ENCODE measurements around the gene ZNF277. TPM values are rescaled to one million over a fixed set of nuclear protein-coding genes. Genes with fewer than 3 reads are reported as not detected.
A peak's percentile ranks its signal among the peaks of the same experiment; 100 is the strongest.

Gene ZNF277
- polyA plus RNA-seq, 4 donors, result 26.2 to 42.8 (median 36.9) TPM

DNA sequence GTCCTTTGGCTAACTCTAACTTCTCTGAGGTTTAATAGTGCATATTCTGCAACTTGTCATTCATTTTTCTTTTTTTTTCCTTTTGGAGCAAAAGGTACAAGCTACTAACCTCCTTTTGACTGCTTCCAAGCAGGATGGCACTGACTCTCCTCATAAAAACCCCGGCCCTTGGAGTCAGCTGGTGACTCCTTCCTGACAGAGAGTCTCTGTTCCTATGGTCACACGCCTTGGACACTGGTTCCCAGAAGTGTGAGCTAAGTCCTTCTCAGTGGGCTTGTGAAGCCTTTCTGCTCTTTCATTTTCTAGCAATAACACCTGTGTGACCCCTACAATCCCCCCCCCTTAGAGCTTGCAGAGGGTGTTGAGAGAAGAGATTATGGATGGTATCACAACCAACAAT is 22.0 kb upstream of the ZNF277 start:
- no peak for DNase-seq (ENCODE audit: low read depth in 4 of 4, low spot score in 3 of 4)

- DNase-seq (ENCODE audit: low read depth in 4 of 4, low spot score in 3 of 4), result no peak
Observed at GRCh38 chr7:112185005-112185834, 21.3 kb upstream of the ZNF277 start.

GRCh38 chr7:112186300-112186699 is 20.2 kb upstream of the ZNF277 start:
- no peak for DNase-seq (ENCODE audit: low read depth in 4 of 4, low spot score in 3 of 4)

DNA sequence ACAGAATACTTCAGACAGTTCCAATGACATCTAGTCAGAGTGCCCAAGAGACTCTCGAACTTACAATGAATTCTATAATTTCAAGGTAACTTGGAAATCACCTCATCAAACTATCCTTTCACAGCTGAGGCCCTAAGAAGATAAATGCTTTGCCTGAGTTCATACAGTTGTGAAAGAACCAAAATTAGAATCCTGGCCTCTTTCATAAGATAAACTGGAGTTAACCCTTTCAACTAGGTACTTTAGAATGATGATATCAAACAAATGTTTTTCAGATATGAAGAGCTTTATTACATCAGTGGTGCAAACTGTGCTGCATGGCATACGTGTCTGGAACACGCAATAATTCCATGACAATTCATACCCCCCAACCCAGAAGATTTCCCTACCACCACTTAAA is 18.2 kb upstream of the ZNF277 start:
- DNase-seq (ENCODE audit: low read depth in 4 of 4, low spot score in 3 of 4), result no peak

DNA sequence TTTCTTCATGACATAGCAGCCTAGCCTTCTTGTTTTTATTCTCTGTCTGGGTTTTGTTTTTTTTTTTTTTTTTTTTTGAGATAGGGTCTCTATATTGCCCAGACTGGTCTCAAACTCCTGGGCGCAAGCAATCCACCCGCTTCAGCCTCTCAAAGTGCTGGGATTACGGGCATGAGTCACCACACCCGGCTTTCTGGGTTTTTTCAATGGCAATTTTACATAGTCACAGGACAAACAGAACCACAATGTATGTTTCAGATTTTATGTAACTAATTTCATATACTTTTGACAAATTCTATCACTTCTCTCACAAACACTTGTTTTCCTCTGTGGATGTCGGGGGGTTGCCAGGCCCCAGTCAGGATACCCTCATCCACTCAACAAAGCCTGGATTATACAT is 16.8 kb upstream of the ZNF277 start:
- no peak for DNase-seq (ENCODE audit: low read depth in 4 of 4, low spot score in 3 of 4)

DNA sequence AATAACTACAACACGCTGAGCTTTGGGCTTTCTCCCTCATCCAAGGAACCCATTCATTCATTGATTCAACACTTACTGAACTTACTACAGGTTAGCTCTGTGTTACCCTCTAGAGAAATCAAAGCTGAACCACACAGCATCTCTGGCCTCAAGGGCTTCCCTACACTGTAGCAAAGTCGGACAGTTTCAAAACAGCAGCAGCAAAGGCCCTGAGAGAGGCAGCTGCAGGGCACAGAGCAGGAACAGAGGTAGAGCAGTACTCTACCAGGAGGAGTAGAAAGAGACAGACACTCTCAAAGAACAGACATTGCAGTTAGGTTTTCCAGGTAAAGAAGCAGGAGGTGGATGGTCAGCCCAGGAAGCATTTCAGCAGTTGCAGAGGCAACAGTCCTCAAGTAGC is 16.4 kb upstream of the ZNF277 start:
- no peak for DNase-seq (ENCODE audit: low read depth in 4 of 4, low spot score in 3 of 4)

DNA sequence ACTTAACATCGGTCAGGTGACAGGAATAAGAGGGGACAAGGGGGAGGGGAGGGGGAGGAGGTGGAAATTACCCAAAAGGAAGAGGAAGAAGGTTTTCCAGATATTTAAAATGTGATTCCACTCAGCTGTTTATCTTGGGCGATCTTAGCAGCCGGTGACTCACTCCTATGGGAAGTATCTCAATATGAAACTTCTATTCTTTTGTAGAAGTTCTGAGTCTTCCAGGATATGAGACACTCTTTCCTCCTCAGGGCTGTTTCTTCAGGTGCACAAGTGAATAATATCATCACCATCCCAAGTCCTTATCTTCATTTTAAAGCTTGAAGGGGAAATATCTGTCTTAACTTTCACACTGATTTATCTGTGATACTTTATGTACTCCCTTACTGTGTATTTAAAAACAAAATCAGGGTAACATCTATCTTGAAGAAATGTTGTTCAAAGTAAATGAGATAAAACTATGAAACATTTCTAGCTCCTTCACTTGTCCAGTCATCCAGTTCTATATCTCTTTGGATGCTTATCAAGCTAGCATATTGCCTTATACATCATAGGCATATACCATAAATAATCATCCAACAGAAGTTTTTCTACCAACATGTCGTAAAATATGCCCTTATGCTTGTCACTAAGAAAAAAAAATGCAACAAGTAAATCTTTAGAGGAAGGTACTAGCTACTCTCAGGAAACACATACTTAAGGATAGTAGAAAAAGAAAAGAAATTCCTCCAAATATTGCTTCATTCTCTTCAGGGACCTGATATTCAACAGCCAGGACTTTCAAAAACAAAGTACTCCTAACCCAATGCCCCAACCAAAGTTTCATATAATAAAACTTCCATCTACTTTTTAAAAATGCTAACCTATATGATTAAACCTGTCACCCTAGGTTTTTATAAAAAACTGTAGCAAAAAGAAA is 14.0 kb upstream of the ZNF277 start:
- DNase-seq (ENCODE audit: low read depth in 4 of 4, low spot score in 3 of 4), result no peak

- DNase-seq (ENCODE audit: low read depth in 4 of 4, low spot score in 3 of 4), result no peak
Observed at GRCh38 chr7:112193915-112194502, 12.5 kb upstream of the ZNF277 start.

GRCh38 chr7:112195717-112196116 is 10.8 kb upstream of the ZNF277 start:
- DNase-seq (ENCODE audit: low read depth in 4 of 4, low spot score in 3 of 4), result no peak

DNA sequence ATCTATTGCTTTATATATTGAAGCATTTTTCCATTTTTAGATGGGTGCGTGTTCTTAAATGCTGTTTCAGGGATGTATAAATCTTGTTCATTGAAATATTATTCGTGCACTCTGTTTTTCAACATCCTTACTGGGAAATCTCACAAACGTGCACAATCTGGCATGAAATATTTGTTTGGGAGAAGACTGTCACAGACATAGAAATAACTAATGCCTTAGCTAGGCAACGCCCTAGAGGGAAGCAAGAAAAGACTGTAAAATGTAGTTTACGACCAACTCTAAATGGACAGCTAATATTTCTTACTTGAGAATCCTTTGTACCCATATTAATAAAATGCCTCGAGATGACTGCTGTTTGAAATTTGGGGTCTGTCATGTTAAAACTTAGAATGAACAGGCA is 9.2 kb upstream of the ZNF277 start:
- DNase-seq (ENCODE audit: low read depth in 4 of 4, low spot score in 3 of 4), result no peak

DNA sequence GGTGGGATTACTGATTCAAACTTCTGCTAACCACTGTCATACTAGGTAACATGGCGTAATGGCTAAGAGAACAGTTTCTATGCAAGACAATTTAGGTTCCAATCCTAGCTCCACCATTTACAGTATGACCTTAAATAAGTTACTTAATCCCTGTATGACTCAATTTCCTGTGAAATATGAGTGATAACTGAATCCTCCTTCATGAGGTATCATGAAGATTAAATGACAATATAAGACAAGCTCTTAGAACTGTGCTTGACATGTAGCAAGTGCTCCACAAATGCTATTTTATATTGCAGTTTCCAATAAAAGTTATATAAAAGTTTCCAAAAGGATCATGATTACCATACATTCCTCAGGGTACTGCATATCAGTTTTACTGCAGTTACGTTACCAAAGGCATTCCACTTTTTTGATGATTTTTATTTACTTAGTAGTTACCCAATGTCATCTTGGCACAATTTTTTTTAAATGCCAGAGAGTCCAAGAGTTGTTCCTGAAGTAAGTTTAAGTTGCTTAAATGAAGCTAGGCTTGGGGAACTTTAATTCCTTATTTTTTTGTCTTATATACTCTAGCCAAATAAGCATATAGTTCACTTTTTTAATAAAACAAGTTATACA is 7.3 kb upstream of the ZNF277 start:
- no peak for DNase-seq (ENCODE audit: low read depth in 4 of 4, low spot score in 3 of 4)

DNA sequence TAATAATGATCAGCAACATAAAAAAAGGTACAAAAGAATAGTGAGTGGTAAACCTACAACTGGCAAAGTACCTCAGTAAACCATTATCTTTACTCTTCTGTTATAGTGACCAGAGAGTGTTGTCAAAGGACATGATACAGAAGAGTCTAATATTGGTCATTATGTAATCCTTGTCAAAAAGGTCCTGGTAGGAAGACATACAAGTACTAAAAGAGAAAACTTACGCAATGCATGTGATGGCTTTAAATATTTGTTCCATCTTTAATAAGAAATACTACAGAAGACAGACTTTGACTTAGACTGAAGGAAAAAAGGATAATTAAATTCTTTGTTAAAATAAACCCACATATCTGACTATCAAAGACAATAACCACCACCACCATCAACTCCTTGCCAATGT is 6.8 kb upstream of the ZNF277 start:
- no peak for DNase-seq (ENCODE audit: low read depth in 4 of 4, low spot score in 3 of 4)

DNA sequence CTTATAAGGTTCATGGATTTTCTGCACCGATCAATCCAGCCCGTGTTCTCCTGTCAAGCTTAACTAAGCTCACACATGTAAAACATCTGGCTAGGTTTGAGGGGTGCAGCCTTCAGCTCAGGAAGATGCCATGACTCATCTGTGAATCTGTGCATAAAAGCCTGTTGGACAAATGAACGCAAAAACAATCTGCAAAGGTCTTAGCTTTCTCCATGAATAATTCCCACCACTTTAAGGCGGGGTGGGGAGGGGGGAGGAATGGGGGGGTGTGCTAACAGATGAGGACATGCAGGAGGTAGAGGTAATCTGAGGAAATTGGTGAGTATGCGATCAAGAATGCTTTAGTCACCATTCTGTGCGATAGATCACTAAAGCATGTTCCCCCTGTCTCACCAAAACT is 5.1 kb upstream of the ZNF277 start:
- DNase-seq (ENCODE audit: low read depth in 4 of 4, low spot score in 3 of 4), result no peak

DNA sequence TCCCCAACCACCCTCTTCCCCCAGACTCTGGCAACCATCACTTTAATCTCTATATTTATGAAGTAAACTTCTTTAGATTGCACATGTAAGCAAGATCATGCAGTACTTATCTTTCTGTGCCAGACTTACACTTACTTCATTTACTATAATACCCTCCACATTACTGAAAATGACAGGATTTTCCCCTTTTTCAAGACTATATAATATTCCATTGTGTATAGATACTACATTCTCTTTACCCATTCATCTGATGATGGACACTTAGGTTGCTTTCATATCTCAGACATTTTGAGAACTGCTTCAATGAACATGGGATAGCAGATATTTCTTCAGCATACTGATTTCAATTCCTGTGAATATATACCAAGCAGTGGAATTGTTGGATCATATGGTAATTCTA is 4.7 kb upstream of the ZNF277 start:
- DNase-seq (ENCODE audit: low read depth in 4 of 4, low spot score in 3 of 4), result no peak

DNA sequence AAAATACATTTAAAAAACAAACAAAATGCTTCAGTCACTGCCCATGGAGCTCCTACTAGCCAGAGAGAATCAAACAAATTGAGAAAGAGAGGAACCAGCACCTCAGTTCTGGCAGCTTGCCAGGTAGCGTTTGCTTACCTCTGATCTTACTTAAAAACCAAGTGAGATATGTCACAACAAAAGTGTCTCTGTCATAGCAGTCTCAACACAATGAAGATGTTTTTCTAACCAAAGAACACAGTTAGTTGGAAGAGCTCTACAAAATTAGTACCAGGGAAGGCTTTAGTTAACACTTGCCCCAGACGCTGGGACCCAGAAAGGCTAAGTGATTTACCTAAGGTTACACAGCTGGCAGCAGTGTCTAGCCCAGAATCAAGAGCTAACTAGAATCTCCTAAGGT is 3.7 kb upstream of the ZNF277 start:
- no peak for DNase-seq (ENCODE audit: low read depth in 4 of 4, low spot score in 3 of 4)

- no peak for DNase-seq (ENCODE audit: low read depth in 4 of 4, low spot score in 3 of 4)
Observed at GRCh38 chr7:112203365-112203739, 3.1 kb upstream of the ZNF277 start.

DNA sequence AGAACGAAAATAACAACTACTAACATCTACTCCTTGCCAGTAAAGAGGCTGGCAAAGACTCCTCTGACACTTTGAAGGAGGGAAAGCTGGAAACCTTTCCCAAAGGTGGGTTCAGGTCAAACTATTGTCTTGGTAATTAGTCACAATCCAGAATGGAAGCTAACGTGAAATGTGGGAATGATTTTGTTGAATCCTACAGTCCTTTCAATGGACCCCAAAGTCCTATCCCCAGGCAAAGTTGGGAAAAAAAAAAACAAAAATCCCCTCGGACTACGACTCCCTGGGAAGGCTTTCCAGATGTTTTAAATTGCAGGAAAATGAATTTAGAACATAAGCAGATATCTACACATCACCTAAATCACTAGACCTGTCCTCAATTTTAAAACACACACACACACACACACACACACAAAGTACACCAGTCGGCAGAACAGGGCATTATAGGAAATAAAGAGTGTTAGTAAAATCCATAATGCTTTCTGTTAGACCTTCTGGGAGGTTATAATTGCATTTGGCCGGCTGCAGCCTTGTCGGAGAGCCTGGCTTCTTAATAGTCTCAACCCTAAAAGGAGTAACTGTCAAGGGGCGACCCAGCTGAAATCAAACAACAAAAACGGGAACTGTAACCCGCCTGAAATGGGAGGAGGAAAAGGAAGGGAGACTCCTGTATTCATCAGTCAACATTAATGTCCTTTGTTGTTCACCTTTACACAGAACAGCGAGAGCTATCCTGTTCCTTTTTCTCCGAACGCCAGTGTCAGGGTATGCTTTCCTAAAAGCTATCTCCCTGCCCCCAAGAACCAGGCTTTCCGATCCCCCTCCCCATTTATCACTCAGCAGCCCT is 1.8 kb upstream of the ZNF277 start:
- no peak for DNase-seq (ENCODE audit: low read depth in 4 of 4, low spot score in 3 of 4)

DNA sequence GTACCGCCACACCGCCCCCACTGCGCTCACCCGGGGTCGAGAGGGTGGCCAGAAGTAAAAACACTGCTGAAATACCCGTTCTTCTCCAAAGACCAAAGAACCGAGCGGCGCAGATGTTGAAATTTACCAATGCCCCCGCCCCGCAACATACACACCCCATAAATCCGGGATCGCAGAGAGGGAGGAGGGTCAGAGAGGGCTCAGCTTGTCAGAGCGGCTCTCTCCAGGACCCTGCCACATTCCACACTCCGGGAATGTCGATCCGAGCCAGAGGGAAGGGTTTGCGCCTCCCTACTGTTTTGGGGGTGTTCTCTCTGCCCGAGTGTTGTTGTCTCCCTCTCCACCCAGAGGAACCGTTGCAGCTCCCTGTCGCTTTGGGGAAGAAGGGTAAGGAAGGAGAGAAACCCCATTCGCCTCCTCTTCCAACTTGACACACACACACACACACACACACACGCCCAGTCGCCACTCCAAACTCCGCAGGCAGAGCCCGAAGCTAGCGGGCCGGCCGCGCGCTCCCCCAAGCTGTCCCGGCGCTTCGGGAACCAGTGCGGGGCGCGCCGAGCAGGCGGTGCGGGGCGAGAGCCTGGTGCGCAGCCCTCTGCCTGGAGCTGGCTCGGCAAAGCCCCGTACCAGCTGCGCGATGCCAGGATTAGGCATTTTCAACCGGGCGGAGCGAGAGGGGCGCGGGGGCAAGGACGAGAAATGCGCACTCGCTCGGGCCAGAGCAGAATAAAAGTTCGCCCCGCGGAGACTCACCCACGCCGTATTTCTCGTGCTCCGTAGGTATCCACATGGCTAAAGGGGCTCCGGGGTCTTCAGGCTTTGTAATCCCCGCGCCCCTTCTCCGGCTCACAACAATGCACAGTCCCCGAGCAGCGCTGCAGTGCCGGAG is 905 bp upstream of the ZNF277 start:
- peak in 3 of 4 donors; percentile 54 to 65 (median 56) for DNase-seq (ENCODE audit: low read depth in 4 of 4, low spot score in 3 of 4)

GRCh38 chr7:112206991-112207592 is 597 bp downstream of the ZNF277 start:
- DNase-seq (ENCODE audit: low read depth in 4 of 4, low spot score in 3 of 4), result no peak
